Muscle layer of colon (tissue), 2 donors: ENCODE results near the gene FCSK.

Experiments used
- H3K27ac ChIP-seq: one replicate; pipeline ENCODE4 v1.7.0; 2013; ENCODE audit warnings: low read depth, mild to moderate bottlenecking, low read length, moderate library complexity
- H3K27me3 ChIP-seq, 2 donors: one replicate each; pipeline ENCODE4 v1.7.0; 2013; ENCODE audit warnings: low read length in 2 of 2, mild to moderate bottlenecking in 2 of 2; ENCODE audit not compliant: insufficient read depth in 2 of 2, control insufficient read depth in 1 of 2
- H3K36me3 ChIP-seq: one replicate; pipeline ENCODE4 v1.7.0; 2013; ENCODE audit warnings: mild to moderate bottlenecking, low read length; ENCODE audit not compliant: insufficient read depth
- H3K4me1 ChIP-seq: one replicate; pipeline ENCODE4 v1.7.0; 2013; ENCODE audit warnings: mild to moderate bottlenecking, low read length; ENCODE audit not compliant: insufficient read depth
- H3K4me3 ChIP-seq, 2 donors: one replicate each; pipeline ENCODE4 v1.7.0; 2013; ENCODE audit warnings: low read length in 2 of 2, low read depth in 1 of 2, mild to moderate bottlenecking in 1 of 2, moderate library complexity in 1 of 2
- H3K9ac ChIP-seq: one replicate; pipeline ENCODE4 v1.7.0; 2013; ENCODE audit warnings: low read length
- H3K9me3 ChIP-seq: one replicate; pipeline ENCODE4 v1.7.0; 2013; ENCODE audit warnings: mild to moderate bottlenecking, low read length
- donor health status: abdominal sarcoma.
- donor health status: Adenocarcinoma of cecum.

Gene FCSK

GRCh38 chr16:70432723-70433457 is 21.5 kb upstream of the FCSK start:
- Histone ChIP-seq H3K4me1 (peaks cover 69% of the 10 kb centered on the region), H3K36me3 (no peaks in the 10 kb centered on the region), H3K9me3 (no peaks in the 10 kb centered on the region), H3K27me3 (no peaks in the 10 kb centered on the region), H3K4me3 (peak overlapping the region in 1 of 2 donors; percentile 13), H3K9ac (no peak overlapping the region), H3K27ac (peak overlapping the region; percentile 59)

- Histone ChIP-seq H3K9me3 (no peaks in the 10 kb centered on the region), H3K27me3 (no peaks in the 10 kb centered on the region), H3K27ac (peak overlapping the region; percentile 59), H3K4me1 (peaks cover 63% of the 10 kb centered on the region), H3K9ac (no peak overlapping the region), H3K36me3 (no peaks in the 10 kb centered on the region), H3K4me3 (peak overlapping the region in 1 of 2 donors; percentile 13)
Observed at GRCh38 chr16:70433458-70434103, 20.8 kb upstream of the FCSK start.

- Histone ChIP-seq H3K9ac (no peak overlapping the region), H3K27me3 (no peaks in the 10 kb centered on the region), H3K9me3 (no peaks in the 10 kb centered on the region), H3K27ac (no peak overlapping the region), H3K36me3 (no peaks in the 10 kb centered on the region), H3K4me1 (peaks cover 58% of the 10 kb centered on the region), H3K4me3 (no peak overlapping the region)
Observed at GRCh38 chr16:70434484-70435260, 19.7 kb upstream of the FCSK start.

GRCh38 chr16:70437017-70437581 is 17.3 kb upstream of the FCSK start:
- Histone ChIP-seq H3K4me1 (peaks cover 49% of the 10 kb centered on the region), H3K27ac (no peak overlapping the region)

GRCh38 chr16:70437582-70438557 is 16.5 kb upstream of the FCSK start:
- H3K4me3 ChIP-seq: peak overlapping the region; percentile 44 to 82
- peak overlapping the region; percentile 64 for H3K9ac ChIP-seq
- H3K36me3 ChIP-seq: no peaks in the 10 kb centered on the region
- peak overlapping the region; percentile 27 for H3K27ac ChIP-seq
- no peaks in the 10 kb centered on the region for H3K27me3 ChIP-seq
- no peaks in the 10 kb centered on the region for H3K9me3 ChIP-seq
- peaks cover 43% of the 10 kb centered on the region for H3K4me1 ChIP-seq

More at GRCh38 chr16:70437017-70437581, 17.3 kb upstream of the FCSK start:
- Histone ChIP-seq H3K27me3 (no peaks in the 10 kb centered on the region), H3K36me3 (no peaks in the 10 kb centered on the region), H3K9ac (no peak overlapping the region), H3K9me3 (no peaks in the 10 kb centered on the region), H3K4me3 (peak overlapping the region; percentile 44 to 82)

- Histone ChIP-seq H3K4me3 (peak overlapping the region; percentile 44 to 82), H3K9me3 (no peaks in the 10 kb centered on the region), H3K4me1 (peaks cover 36% of the 10 kb centered on the region), H3K9ac (peak overlapping the region; percentile 64), H3K27me3 (no peaks in the 10 kb centered on the region), H3K36me3 (no peaks in the 10 kb centered on the region), H3K27ac (no peak overlapping the region)
Observed at GRCh38 chr16:70438585-70438968, 15.8 kb upstream of the FCSK start.

GRCh38 chr16:70438969-70439862 is 15.2 kb upstream of the FCSK start, which contains the start of gene ST3GAL2:
TSS of gene ST3GAL2 (minus strand) at chr16:70439100. CDS start at chr16:70398530, 40,570 bp downstream.
- Histone ChIP-seq H3K27me3 (no peaks in the 10 kb centered on the region), H3K36me3 (no peaks in the 10 kb centered on the region), H3K9me3 (no peaks in the 10 kb centered on the region), H3K9ac (peak within 1 kb of the TSS; percentile 64), H3K4me1 (peaks cover 30% of the 10 kb centered on the region), H3K27ac (peak within 1 kb of the TSS; percentile 64), H3K4me3 (peak within 1 kb of the TSS; percentile 72 to 82)

- Histone ChIP-seq H3K36me3 (no peaks in the 10 kb centered on the region), H3K4me1 (peaks cover 25% of the 10 kb centered on the region), H3K27ac (no peak overlapping the region), H3K9ac (no peak overlapping the region), H3K4me3 (no peak overlapping the region), H3K27me3 (no peaks in the 10 kb centered on the region), H3K9me3 (no peaks in the 10 kb centered on the region)
Observed at GRCh38 chr16:70440009-70440692, 14.2 kb upstream of the FCSK start.

- Histone ChIP-seq H3K36me3 (no peaks in the 10 kb centered on the region), H3K27ac (no peak overlapping the region), H3K4me3 (no peak overlapping the region), H3K4me1 (peaks cover 21% of the 10 kb centered on the region), H3K27me3 (no peaks in the 10 kb centered on the region), H3K9ac (no peak overlapping the region), H3K9me3 (no peaks in the 10 kb centered on the region)
Observed at GRCh38 chr16:70441406-70441990, 12.9 kb upstream of the FCSK start.
